GM23338 (cell line): Measurements from ENCODE around the gene NDST4.

Source experiments
- CTCF ChIP-seq, 2 experiments: fragments of 200-600 bp in 1 of 2; sonication (generic) in 1 of 2; conservative IDR thresholded peaks; 2 replicates each; pipeline versions ENCODE4 v1.5.1 to v1.6.1; 2016 to 2017; ENCODE audit warnings: antibody characterized with exemption in 2 of 2, low read depth in 2 of 2, mild to moderate bottlenecking in 2 of 2, moderate library complexity in 1 of 2
- EZH2 ChIP-seq: fragments of 200-600 bp; sonication (generic); IDR thresholded peaks from one replicate; pipeline ENCODE4 v1.8.0; 2017; ENCODE audit warnings: antibody characterized with exemption, mild to moderate bottlenecking, low read depth; ENCODE audit not compliant: unreplicated experiment
- EZH2phosphoT487 ChIP-seq: fragments of 200-600 bp; sonication (generic); IDR thresholded peaks from one replicate; pipeline ENCODE4 v1.8.1; 2018; ENCODE audit warnings: antibody characterized with exemption; ENCODE audit not compliant: unreplicated experiment
- JUNB ChIP-seq: IDR thresholded peaks from one replicate; pipeline ENCODE4 v1.6.1; 2016; ENCODE audit warnings: antibody characterized with exemption; ENCODE audit not compliant: unreplicated experiment
- ZNF331 ChIP-seq: fragments of 250-450 bp; sonication (Bioruptor Pico); IDR thresholded peaks from 2 replicates; pipeline ENCODE4 v1.5.0; 2020; ENCODE audit warnings: low read depth, mild to moderate bottlenecking, moderate library complexity
- TF ChIP-seq, protein P1 (sequence below): IDR thresholded peaks from one replicate; pipeline ENCODE4 v1.6.1; 2018; ENCODE audit warnings: antibody characterized with exemption; ENCODE audit not compliant: unreplicated experiment

DNA sequence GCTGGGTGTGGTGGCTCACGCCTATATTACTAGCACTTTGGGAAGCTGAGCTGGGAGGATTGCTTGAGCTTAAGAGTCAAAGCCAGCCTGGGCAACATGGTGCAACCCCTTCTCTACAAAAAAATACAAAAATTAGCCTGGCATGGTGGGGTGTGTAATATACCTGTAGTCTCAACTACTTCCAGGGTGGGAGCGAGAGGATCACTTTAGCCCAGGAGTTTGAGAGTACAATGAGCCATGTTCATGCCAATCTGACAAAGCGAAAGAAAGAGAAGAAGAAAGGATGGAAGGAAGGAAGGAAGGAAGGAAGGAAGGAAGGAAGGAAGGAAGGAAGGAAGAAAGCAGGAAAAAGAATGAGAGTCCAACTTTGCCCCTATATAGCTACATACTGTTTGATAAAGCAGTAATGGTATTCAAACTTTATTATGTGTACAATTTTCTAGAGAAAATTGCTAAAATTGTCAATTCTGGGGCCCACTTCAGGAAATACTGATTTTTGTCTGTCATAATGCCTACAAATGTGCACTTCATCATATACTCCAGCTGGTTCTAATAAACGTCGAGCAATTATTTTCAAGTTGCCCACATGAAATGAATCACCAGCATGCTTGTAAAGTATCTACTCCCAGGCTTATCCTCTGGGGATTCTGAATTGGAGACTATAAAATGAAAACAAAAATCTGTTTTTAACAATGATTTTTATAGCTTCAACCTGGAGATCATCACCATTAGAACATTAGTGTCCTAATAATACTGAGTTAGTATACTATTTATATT, 132.3 kb downstream of the NDST4 start:
- TF ChIP-seq CTCF (conservative IDR thresholded peaks at IDR 0.05; ENCODE audit: low read depth in 2 of 2) = no peak
- TF ChIP-seq EZH2 = no peak
- TF ChIP-seq, protein P1, sequence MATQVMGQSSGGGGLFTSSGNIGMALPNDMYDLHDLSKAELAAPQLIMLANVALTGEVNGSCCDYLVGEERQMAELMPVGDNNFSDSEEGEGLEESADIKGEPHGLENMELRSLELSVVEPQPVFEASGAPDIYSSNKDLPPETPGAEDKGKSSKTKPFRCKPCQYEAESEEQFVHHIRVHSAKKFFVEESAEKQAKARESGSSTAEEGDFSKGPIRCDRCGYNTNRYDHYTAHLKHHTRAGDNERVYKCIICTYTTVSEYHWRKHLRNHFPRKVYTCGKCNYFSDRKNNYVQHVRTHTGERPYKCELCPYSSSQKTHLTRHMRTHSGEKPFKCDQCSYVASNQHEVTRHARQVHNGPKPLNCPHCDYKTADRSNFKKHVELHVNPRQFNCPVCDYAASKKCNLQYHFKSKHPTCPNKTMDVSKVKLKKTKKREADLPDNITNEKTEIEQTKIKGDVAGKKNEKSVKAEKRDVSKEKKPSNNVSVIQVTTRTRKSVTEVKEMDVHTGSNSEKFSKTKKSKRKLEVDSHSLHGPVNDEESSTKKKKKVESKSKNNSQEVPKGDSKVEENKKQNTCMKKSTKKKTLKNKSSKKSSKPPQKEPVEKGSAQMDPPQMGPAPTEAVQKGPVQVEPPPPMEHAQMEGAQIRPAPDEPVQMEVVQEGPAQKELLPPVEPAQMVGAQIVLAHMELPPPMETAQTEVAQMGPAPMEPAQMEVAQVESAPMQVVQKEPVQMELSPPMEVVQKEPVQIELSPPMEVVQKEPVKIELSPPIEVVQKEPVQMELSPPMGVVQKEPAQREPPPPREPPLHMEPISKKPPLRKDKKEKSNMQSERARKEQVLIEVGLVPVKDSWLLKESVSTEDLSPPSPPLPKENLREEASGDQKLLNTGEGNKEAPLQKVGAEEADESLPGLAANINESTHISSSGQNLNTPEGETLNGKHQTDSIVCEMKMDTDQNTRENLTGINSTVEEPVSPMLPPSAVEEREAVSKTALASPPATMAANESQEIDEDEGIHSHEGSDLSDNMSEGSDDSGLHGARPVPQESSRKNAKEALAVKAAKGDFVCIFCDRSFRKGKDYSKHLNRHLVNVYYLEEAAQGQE = no peak
- TF ChIP-seq EZH2phosphoT487 = no peak
- no peak for TF ChIP-seq JUNB
- no peak for TF ChIP-seq ZNF331 (CRISPR knock-in tag)
